Right lung (tissue), 10 donors: ENCODE data around the gene CNNM2. TPM values are rescaled to one million over a fixed set of nuclear protein-coding genes. Genes with fewer than 3 reads are reported as not detected.

Experiments used
- DNase-seq, 2 donors: peaks; one replicate each; pipeline ENCODE4 v3.0.0-alpha.2; 2013
- long read RNA-seq, 8 donors: transcript quantifications; one replicate each; lab custom pipeline, GENCODE V29; 2026
- polyA plus RNA-seq, 5 donors: library from polyadenylated mRNA; unstranded; fragments of 120-200 nt; gene quantifications; one replicate each; pipeline versions ENCODE4 v1.2.1 to v1.2.3, GENCODE V29; 2013; ENCODE audit warnings: inconsistent platforms in 1 of 5, low replicate concordance in 1 of 5; ENCODE audit not compliant: insufficient read length in 5 of 5, insufficient read depth in 1 of 5

Gene CNNM2
- 1 to 10 TPM; 5.8 to 9.4 (median 6.1) TPM for polyA plus RNA-seq
- long read RNA-seq, donor 1, partial matches to known transcripts: 0 of 1 reads
- long read RNA-seq, donor 1, other reads (novel, unspliced or antisense): 0 of 1 reads
- long read RNA-seq, donor 2: 0 reads
- long read RNA-seq, donor 3, partial matches to known transcripts: 6 of 6 reads
- long read RNA-seq, donor 3, other reads (novel, unspliced or antisense): 0 of 6 reads
- long read RNA-seq, donor 4, partial matches to known transcripts: 7 of 8 reads
- long read RNA-seq, donor 4, other reads (novel, unspliced or antisense): 0 of 8 reads
- long read RNA-seq, donor 5, partial matches to known transcripts: 12 of 13 reads
- long read RNA-seq, donor 5, other reads (novel, unspliced or antisense): 0 of 13 reads
- long read RNA-seq, donor 6, partial matches to known transcripts: 0 of 1 reads
- long read RNA-seq, donor 6, other reads (novel, unspliced or antisense): 0 of 1 reads
- long read RNA-seq, donor 7, partial matches to known transcripts: 107 of 107 reads
- long read RNA-seq, donor 7, other reads (novel, unspliced or antisense): 0 of 107 reads
- long read RNA-seq, donor 8, partial matches to known transcripts: 0 of 1 reads
- long read RNA-seq, donor 8, other reads (novel, unspliced or antisense): 0 of 1 reads

- DNase-seq: peak; percentile 99
Observed at GRCh38 chr10:102917962-102918816, at the start of gene CNNM2. Gene CNNM2 (plus strand): TSS chr10:102918294. CDS start chr10:102918481, 187 bp downstream.

DNA sequence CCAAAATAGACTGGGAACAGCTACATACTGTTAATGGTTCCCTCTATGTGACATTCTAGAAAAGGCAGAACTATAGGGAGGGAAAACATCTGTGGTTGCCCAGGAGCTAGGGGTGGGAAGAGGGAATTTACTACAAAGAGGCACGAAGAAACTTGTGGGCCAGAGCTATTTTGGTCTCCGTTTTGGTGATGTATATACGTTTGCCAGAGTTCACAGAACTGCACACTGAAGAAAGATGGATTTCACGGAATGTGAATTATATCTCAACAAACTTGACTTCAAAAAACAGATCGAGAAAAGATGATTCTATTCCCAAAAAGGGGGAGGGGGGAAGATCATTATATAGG, 49.2 kb upstream of the CNNM2 start:
- DNase-seq: no peak

DNA sequence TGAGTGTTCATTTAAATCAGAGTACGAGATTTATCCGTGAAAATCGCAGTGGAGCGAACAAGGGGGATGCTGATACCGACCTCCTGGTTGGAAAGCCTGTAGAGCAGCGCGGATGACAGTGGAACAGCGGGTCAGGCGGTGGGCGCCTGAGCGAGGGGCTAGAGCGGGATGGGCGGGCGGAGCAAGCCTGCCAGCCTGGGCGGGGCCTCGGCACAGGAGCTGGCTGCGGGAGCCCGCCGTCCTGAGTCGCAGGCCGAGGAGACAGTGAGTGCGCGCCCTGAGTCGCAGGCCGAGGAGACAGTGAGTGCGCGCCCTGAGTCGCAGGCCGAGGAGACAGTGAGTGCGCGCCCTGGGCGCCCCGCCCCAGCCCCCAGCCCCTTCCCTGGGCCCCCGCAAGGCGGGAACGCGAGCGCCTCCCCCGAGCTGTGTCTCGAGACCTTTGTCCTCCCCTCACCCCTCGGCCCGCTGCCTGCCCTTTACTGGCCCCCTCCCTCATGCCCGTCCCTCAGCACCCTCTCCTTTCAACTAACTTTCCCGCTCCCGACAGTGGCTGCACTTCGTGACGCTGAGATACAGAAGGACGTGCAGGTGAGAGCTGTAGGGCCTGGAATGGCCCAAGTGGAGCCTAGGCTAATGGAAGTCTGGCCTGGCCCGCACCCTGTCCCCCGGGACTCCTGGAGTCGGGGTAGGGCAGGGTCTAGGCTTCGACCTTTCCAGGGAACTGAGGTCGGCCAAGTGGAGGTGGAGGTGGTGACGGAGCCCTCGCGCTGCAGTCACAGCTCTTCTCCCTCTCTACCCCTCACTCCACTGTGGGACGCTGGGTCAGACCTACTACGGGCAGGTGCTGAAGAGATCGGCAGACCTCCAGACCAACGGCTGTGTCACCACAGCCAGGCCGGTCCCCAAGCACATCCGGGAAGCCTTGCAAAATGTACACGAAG, 48.6 kb upstream of the CNNM2 start, which contains the start of gene AS3MT:
TSS of gene AS3MT (plus strand) at position 213 of the 941 bp plus-strand sequence. CDS start at position 336, 123 bp downstream.
- DNase-seq: peak; percentile 30 to 43

DNA sequence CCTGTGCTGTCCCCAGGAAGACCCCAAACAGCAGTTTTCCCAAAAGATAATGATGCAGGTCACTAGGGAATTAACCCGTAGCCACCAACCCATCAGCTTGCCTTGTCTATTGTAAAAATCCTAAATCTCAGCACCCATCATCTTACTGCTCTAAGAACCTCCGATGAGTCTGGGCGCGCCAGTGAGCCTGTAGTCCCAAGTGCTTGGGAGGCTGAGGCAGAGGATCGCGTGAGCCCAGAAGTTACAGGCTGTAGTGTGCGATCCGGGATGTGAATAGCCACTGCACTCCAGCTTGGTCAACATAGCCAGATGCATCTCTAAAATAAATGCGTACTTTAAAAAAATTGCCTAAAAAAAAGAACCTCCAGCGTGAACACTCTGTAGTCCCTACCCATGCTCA, 47.9 kb upstream of the CNNM2 start:
- DNase-seq: no peak

GRCh38 chr10:102872163-102872562, 45.9 kb upstream of the CNNM2 start:
- no peak for DNase-seq

DNA sequence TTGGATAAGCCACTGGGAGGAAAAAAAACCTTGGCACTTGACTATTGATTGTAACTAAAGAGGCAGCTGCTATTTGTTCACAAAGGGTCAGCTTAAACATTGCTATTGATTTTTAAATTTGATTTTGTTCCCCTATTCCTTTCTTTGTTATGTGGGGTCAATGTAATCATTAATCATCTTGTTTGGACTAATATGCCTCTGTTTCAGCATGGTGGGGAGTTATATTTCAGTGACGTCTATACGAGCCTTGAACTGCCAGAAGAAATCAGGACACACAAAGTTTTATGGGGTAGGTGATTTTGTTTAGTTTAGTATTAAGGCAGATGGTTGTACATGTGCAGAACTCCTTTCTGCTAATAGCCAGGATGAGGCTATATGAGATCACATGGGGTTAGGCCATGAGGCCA, 41.3 kb upstream of the CNNM2 start:
- no peak for DNase-seq

DNA sequence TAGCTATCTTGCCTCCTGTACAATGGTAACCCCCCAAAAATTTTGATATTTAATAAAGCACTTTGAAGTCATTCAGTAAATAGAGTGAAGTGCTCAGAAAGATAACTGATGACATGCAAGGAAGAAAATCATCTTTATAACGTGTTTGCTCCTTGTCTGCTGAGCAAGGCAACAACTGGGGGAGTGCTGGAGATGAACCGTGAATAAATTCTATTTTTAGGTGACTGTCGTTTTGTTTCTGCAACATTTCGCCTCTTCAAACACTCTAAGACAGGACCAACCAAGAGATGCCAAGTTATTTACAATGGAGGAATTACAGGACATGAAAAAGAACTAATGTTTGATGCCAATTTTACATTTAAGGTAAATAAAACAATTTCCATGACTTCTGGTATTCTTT, 39.5 kb upstream of the CNNM2 start:
- no peak for DNase-seq

- DNase-seq: no peak
Observed at GRCh38 chr10:102880256-102880655, 37.8 kb upstream of the CNNM2 start.

DNA sequence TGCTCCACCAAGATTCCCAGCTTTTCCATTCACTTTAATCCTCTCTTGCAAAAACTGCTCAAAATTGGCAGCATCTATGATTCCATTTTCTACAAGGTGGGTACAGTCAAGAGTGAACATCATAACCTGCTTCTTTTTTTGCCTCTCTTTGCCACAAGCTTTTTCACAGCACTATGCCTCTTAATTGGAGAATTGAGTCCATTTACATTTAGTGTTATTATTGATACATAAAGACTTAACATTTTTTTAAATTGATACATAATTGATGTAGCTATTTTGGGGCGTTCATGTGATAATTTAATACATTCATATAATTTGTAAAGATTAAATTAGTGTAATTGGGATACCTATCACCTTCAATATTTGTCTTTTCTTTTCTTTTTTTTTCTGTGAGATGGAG, 30.0 kb upstream of the CNNM2 start:
- DNase-seq: no peak

GRCh38 chr10:102894466-102895213, 23.5 kb upstream of the CNNM2 start:
- no peak for DNase-seq

- DNase-seq: no peak
Observed at GRCh38 chr10:102900006-102900405, 18.1 kb upstream of the CNNM2 start.

DNA sequence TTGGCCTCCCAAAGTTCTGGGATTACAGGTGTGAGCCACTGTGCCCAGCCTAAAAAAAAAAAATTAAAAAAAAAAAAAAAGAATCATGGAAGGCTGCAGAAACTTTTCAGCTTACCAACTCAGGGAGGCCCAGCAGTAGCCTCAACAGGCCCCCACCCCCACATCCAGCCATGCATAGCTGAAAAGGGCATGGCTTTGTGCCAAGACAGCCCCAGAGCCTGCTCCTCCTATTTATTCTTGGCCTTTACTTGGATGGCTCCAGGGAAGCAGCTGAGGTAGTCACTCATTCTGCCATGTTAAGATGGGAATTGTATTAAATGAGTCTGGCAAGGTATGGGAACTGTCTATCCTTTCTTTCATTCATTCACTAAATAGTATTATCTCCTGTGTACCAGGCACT, 13.7 kb upstream of the CNNM2 start:
- no peak for DNase-seq

GRCh38 chr10:102906507-102906906, 11.6 kb upstream of the CNNM2 start:
- DNase-seq: no peak

DNA sequence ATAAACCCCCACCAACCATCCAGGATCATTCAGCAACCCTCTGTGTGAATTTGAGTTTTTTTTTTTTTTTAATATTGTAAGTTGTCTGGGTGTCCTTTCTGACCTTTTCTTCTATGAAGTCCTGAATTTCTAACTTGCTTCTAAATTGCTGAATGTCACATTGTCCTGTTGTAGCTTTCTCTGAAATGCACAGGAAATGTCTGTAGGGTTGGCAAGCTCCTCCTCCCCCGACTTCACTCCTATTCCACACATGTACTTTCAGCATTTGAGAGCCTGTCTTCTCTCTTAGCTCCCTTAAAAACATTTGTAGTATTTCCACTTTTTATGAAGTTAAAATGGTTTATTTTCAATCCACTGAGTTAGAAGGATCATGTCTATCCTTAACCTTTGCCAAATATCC, 3.3 kb upstream of the CNNM2 start:
- DNase-seq: no peak

DNA sequence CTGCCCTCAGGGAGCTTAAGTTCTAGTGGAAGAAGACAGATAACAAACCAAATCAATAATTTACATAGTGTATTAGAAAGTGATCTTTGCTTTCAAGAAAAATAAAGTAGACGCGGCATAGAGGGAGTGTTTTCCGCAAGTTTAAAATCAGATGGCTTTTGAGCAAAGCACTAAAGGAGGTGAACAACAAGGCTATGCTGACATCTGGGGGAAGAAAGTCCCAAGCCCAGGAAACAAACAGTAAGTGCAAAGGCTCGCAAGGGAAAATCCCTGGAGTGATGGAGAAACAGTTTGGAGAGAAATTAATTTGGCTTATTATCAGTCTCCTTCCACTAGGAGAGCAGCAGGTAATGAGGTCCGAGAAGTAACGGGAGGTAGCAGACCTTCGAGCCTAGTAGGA, 1.9 kb upstream of the CNNM2 start:
- DNase-seq: no peak

DNA sequence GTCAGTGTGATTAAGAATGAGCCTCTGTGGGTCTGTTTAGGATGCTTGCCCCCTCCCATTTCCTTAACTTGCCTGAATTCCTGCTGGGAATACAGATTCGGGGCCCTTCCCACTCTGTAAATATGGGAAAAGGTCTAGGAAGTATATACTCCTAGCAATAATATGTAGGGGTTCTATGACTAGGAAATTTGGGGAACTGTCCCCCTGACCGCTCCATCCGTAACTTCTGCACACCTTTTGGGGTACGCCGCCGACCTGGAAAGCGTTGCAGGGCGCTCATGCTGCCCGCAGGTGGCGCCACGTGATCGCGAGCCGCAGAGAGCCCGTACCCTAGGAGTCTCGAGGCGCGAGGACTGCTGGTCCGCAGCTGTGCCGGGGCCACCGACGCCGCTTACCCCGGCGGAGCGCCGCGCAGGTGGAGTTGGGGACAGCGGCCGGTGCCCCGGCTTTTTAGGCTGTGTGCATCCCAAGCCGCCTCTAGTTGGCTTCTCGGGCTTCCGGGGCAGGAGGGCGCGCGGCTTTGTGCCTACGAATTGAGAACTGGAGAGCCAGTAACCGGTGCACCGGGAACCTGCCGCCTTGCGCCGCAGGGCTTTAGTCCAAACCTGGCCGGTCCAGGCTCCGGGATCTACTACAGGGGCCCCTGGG, 656 bp upstream of the CNNM2 start:
- DNase-seq: no peak

DNA sequence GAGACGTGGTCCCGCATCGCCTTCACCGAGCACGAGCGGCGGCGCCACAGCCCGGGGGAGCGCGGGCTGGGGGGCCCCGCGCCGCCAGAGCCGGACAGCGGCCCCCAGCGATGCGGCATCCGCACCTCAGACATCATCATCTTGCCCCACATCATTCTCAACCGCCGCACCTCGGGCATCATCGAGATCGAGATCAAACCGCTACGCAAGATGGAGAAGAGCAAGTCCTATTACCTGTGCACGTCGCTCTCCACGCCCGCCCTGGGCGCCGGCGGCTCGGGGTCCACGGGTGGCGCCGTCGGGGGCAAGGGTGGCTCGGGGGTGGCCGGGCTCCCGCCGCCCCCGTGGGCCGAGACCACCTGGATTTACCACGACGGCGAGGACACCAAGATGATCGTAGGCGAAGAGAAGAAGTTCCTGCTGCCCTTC, 737 bp downstream of the CNNM2 start:
- DNase-seq: no peak

DNA sequence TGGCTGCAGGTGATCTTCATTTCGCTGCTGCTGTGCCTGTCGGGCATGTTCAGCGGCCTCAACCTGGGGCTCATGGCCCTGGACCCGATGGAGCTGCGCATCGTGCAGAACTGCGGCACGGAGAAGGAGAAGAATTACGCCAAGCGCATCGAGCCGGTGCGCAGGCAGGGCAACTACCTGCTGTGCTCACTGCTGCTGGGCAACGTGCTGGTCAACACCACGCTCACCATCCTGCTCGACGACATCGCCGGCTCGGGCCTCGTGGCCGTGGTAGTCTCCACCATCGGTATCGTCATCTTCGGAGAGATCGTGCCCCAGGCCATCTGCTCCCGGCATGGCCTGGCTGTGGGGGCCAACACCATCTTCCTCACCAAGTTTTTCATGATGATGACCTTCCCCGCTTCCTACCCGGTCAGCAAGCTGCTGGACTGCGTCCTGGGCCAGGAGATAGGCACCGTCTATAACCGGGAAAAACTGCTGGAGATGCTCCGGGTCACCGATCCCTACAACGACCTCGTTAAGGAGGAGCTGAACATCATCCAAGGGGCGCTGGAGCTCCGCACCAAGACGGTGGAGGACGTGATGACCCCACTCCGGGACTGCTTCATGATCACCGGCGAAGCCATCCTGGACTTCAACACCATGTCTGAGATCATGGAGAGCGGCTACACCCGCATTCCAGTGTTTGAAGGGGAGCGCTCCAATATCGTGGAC, 1.3 kb downstream of the CNNM2 start:
- DNase-seq: peak in 1 of 2 donors; percentile 18
